ENCODE data around the gene SCUBE1.
A peak's percentile ranks its signal among the peaks of the same experiment; 100 is the strongest.
"Not testable (repeated sequence)": the region's sequence is repeated elsewhere in the genome, so short reads cannot be mapped to it uniquely, and the experiment has no call there.

Gene SCUBE1

DNA sequence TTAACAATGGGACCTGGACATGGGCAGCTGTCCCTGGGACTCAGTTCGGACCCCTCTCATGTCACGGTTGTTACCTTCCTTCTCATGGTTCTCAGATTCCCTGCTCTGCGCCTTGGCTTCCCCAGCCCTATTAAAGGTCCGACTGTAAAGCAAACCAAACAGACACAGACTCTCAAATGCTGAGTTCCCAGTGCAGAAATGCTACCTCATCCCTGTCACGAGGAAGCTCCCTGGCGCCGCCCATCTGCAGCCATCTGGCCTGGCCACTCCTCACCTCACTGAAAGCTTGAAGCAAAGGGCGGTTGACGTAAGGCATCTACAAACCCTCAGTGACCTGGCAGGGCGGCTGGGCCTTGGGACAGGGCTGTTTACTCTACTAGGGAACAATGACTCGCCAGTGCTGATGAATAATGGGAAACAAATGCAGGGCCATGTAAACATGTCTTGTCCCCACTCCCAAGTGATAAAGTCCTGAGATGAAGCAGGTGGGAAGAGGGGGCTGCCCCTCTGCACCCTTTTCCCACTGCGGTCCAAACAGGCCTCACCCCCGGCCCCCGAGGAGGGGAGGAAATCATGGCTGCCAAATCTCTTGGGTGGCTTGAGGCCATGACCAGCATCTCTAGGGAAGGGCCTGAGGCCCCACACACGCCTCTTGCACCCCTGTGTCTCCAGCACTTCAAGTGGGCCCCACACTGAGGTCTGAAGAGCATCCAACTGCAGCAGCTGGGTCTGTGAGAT is 49.3 kb downstream of the SCUBE1 start:
- Histone ChIP-seq H3K4me1 (ENCODE audit: control insufficient read depth, insufficient read depth, low read length, unreplicated experiment) (peaks cover 10% of the 10 kb centered on the region), H2AFZ (ENCODE audit: low read length, unreplicated experiment) (no peak overlapping the region), H3K36me3 (ENCODE audit: insufficient read depth, low read length) (no peaks in the 10 kb centered on the region), H3K27me3 (ENCODE audit: insufficient read depth, low read length) (peaks cover 4% of the 10 kb centered on the region), H3K27ac (ENCODE audit: low read depth, low read length) (no peak overlapping the region), H3K79me2 (ENCODE audit: control insufficient read depth, insufficient read depth, low read length, unreplicated experiment) (no peaks in the 10 kb centered on the region), H3K4me3 (ENCODE audit: low read depth, low read length) (no peak overlapping the region)

DNA sequence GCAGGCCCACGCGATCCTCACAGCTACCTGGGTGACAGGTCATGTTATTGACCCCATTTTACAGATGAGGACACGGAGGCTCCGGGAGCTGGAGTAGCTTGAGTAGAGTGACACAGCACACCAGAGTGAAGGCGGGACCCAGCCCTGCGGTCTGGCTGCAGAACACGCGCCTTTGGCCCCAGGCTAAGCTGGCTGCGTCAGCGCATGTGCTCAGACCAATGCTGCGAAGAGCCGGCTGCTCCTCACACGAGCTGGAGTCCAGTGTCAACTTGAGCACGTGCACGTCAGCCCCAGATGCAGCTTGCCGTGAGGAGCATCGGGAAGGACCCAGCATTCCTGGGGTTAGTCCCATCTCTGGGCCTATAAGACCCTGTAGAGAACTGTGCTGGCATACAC is 49.9 kb downstream of the SCUBE1 start:
- H3K36me3 ChIP-seq (ENCODE audit: insufficient read depth, low read length): no peaks in the 10 kb centered on the region
- H3K4me1 ChIP-seq (ENCODE audit: control insufficient read depth, insufficient read depth, low read length, unreplicated experiment): peaks cover 10% of the 10 kb centered on the region
- peaks cover 2% of the 10 kb centered on the region for H3K27me3 ChIP-seq (ENCODE audit: insufficient read depth, low read length)
- no peak overlapping the region for H3K4me3 ChIP-seq (ENCODE audit: low read depth, low read length)
- no peak overlapping the region for H3K27ac ChIP-seq (ENCODE audit: low read depth, low read length)
- H2AFZ ChIP-seq (ENCODE audit: low read length, unreplicated experiment): no peak overlapping the region
- no peaks in the 10 kb centered on the region for H3K79me2 ChIP-seq (ENCODE audit: control insufficient read depth, insufficient read depth, low read length, unreplicated experiment)

DNA sequence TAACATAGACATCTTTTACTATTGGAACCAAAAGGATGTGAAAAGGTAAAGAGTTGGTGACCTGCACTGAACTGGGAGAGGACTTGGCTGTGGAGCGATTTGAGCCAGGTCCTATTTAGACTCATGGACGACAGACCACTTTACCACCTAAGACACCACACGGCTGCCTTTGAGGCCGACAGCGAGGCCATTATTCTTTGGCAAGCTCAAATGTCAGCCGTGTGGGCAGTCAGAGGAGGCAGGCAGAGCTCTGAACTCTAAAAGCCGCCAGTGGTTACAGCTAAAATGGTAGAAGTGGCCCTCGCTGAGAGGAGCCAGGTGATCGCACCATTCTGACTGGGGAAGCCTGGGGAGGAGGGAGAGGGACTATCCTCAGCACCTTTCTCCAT is 50.5 kb downstream of the SCUBE1 start:
- H3K27ac ChIP-seq (ENCODE audit: low read depth, low read length): no peak overlapping the region
- H2AFZ ChIP-seq (ENCODE audit: low read length, unreplicated experiment): no peak overlapping the region
- H3K79me2 ChIP-seq (ENCODE audit: control insufficient read depth, insufficient read depth, low read length, unreplicated experiment): no peaks in the 10 kb centered on the region
- H3K4me3 ChIP-seq (ENCODE audit: low read depth, low read length): no peak overlapping the region
- H3K36me3 ChIP-seq (ENCODE audit: insufficient read depth, low read length): no peaks in the 10 kb centered on the region
- no peaks in the 10 kb centered on the region; the same call in 1 of the 2 replicates for H3K27me3 ChIP-seq (ENCODE audit: insufficient read depth, low read length)
- H3K4me1 ChIP-seq (ENCODE audit: control insufficient read depth, insufficient read depth, low read length, unreplicated experiment): peaks cover 10% of the 10 kb centered on the region

DNA sequence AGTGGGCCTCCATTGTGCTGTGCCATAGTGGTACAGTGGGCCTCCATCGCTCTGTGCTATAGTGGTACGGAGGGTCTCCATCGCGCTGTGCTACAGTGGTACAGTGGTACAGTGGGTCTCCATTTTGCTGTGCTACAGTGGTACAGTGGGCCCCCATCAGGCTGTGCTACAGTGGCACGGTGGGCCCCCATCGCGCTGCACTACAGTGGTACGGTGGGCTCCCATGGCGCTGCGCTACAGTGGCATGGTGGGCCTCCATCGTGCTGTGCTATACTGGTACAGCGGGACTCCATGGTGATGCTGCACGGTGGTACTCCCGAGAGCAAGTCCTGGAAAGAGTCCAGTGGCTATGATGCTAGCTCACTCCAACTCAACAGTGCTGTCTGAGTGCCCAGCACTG is 51.8 kb downstream of the SCUBE1 start:
- peaks cover 10% of the 10 kb centered on the region for H3K4me1 ChIP-seq (ENCODE audit: control insufficient read depth, insufficient read depth, low read length, unreplicated experiment)
- no peaks in the 10 kb centered on the region for H3K36me3 ChIP-seq (ENCODE audit: insufficient read depth, low read length)
- H3K79me2 ChIP-seq (ENCODE audit: control insufficient read depth, insufficient read depth, low read length, unreplicated experiment): no peaks in the 10 kb centered on the region
- H2AFZ ChIP-seq (ENCODE audit: low read length, unreplicated experiment): no peak overlapping the region
- no peak overlapping the region for H3K27ac ChIP-seq (ENCODE audit: low read depth, low read length)
- no peaks in the 10 kb centered on the region for H3K27me3 ChIP-seq (ENCODE audit: insufficient read depth, low read length)
- H3K4me3 ChIP-seq (ENCODE audit: low read depth, low read length): no peak overlapping the region

DNA sequence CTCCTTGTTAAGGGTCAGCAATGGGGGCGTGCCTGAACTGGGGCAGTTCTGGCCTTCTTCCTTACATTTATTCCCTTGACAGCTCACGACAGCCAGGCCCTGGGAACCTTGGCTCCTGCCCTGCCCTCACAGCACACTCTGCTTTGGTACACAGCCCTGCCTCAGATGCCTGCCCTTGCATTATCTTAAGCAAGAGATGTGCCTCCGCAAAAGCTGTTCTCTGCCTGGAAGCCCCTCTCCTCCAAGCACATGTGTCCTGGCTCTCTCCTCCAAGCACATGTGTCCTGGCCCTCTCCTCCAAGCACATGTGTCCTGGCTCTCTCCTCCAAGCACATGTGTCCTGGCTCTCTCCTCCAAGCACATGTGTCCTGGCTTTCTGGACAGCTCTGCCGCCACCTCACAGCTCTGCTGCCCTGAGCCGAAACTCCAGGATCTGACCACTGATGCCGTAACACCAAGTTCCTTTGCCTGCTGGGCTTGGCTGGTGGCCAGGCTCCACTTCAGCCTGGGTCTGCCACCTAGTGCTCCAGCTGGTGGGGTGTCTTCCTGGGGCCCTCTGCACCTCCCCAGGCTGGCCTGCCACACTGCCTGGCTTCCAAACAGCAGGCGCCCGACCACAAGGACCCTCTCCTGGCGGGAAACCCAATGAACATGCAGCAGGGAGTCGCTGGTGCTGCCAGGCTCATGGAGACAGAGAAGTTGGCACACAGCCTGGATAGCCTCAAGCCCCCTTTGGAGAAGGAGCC is 53.0 kb downstream of the SCUBE1 start:
- Histone ChIP-seq H2AFZ (ENCODE audit: low read length, unreplicated experiment) (peak overlapping the region; percentile 89), H3K4me3 (ENCODE audit: low read depth, low read length) (peak overlapping the region; percentile 73), H3K4me1 (ENCODE audit: control insufficient read depth, insufficient read depth, low read length, unreplicated experiment) (peaks cover 10% of the 10 kb centered on the region), H3K27me3 (ENCODE audit: insufficient read depth, low read length) (no peaks in the 10 kb centered on the region), H3K79me2 (ENCODE audit: control insufficient read depth, insufficient read depth, low read length, unreplicated experiment) (no peaks in the 10 kb centered on the region), H3K36me3 (ENCODE audit: insufficient read depth, low read length) (no peaks in the 10 kb centered on the region), H3K27ac (ENCODE audit: low read depth, low read length) (no peak overlapping the region)

DNA sequence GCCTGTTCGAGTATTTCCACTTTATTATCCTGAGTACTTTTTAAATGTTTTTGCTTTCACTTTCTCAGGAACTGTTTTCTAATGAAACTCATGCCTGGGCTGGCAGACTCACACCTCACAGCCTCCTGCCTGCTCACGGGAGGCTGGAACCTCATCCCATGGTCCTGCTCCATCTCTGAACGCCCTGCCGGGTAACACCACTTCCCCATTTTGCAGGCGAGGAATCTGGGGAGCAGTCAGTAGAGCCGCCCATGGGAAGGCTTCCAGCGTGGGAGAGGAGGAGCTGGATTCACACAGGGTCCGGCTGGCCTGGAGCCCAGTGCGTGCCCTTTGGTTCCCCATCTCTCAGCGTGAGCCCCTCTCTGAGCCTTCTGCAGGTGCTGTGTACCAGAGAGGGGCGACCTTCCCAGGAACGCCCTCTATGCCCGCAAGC is 53.6 kb downstream of the SCUBE1 start:
- Histone ChIP-seq H3K79me2 (ENCODE audit: control insufficient read depth, insufficient read depth, low read length, unreplicated experiment) (no peaks in the 10 kb centered on the region), H3K27ac (ENCODE audit: low read depth, low read length) (no peak overlapping the region), H2AFZ (ENCODE audit: low read length, unreplicated experiment) (peak overlapping the region; percentile 89)

DNA sequence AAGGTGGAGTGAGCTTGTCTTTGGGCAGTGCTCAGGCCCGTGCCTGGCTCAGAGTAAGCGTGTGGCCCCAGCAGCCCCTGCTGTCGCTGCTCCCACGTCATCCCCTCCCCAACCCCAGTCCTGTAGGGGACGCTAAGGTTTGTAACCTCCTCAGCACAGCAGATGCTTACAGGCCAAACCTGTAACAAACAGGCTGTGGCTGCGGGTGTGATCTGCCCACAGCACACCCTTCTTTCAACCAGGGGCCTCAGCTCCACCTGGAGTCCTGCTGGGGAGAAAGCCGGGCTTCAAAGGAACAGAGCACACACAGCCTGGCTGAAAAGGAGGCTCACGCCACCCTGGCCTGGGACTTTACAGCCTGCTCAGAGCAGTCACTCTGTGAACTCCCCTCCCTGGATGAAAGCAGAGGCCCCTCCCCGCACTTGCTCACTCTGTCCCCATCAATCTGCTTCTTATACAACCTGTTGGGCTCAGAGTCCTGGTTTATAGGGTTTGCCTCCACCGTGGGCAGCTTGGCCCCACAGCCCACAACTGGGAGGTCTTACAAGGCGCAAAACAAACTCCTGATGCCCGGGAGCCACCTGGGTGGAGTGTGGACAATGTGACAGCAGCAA is 54.3 kb downstream of the SCUBE1 start:
- H3K79me2 ChIP-seq (ENCODE audit: control insufficient read depth, insufficient read depth, low read length, unreplicated experiment): no peaks in the 10 kb centered on the region
- H3K4me3 ChIP-seq (ENCODE audit: low read depth, low read length): peak overlapping the region; percentile 73
- peak overlapping the region; percentile 89 for H2AFZ ChIP-seq (ENCODE audit: low read length, unreplicated experiment)
- H3K36me3 ChIP-seq (ENCODE audit: insufficient read depth, low read length): no peaks in the 10 kb centered on the region
- H3K4me1 ChIP-seq (ENCODE audit: control insufficient read depth, insufficient read depth, low read length, unreplicated experiment): peaks cover 7% of the 10 kb centered on the region
- no peak overlapping the region for H3K27ac ChIP-seq (ENCODE audit: low read depth, low read length)
- no peaks in the 10 kb centered on the region for H3K27me3 ChIP-seq (ENCODE audit: insufficient read depth, low read length)

More for the DNA sequence above, 53.6 kb downstream of the SCUBE1 start:
- Histone ChIP-seq H3K4me1 (ENCODE audit: control insufficient read depth, insufficient read depth, low read length, unreplicated experiment) (peaks cover 10% of the 10 kb centered on the region), H3K36me3 (ENCODE audit: insufficient read depth, low read length) (no peaks in the 10 kb centered on the region), H3K27me3 (ENCODE audit: insufficient read depth, low read length) (no peaks in the 10 kb centered on the region), H3K4me3 (ENCODE audit: low read depth, low read length) (peak overlapping the region; percentile 73)

DNA sequence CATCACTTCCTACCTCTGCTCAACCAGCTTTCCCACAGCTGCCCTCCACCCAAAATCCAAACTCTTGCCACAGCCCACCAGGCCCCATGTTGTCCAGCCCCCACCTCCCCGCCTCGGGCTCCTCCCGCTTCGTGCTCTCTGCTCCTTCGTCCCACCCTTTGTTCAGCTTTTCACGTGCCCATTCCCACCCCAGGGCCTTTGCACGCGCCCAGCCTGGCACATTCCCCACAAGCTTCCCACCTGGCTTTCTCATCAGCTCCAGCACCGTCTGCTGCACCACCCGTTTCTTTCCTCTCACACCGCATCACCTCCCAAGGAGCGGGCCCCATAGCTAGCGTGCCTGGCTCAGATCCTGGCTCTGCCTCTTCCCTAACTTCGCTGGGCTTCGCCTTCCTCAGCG is 54.8 kb downstream of the SCUBE1 start:
- Histone ChIP-seq H3K27me3 (ENCODE audit: insufficient read depth, low read length) (no peaks in the 10 kb centered on the region), H3K79me2 (ENCODE audit: control insufficient read depth, insufficient read depth, low read length, unreplicated experiment) (no peaks in the 10 kb centered on the region), H3K27ac (ENCODE audit: low read depth, low read length) (no peak overlapping the region), H3K4me3 (ENCODE audit: low read depth, low read length) (no peak overlapping the region), H2AFZ (ENCODE audit: low read length, unreplicated experiment) (no peak overlapping the region), H3K36me3 (ENCODE audit: insufficient read depth, low read length) (no peaks in the 10 kb centered on the region), H3K4me1 (ENCODE audit: control insufficient read depth, insufficient read depth, low read length, unreplicated experiment) (peaks cover 4% of the 10 kb centered on the region)

DNA sequence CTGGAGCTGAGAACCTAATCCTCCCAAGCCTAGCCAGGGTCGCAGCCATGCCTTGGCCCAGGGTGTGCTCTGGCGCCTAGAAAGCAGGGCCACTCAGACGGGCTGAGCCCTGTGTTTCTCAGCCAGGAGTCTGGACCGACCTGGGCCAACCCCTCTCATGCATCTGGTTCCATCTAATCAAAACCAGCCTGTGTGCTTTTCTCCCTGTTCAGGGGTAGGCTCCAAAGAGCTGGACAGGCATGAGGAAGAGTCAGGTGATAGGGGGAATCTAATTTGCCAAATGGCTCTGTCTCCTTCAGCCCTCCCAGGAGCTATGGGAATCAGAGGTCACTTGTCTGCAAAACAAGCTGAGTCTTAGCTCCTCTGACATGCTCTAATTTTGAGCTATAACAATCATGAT is 55.7 kb downstream of the SCUBE1 start:
- Histone ChIP-seq H3K27me3 (ENCODE audit: insufficient read depth, low read length) (no peaks in the 10 kb centered on the region), H3K4me3 (ENCODE audit: low read depth, low read length) (no peak overlapping the region), H3K4me1 (ENCODE audit: control insufficient read depth, insufficient read depth, low read length, unreplicated experiment) (peaks cover 4% of the 10 kb centered on the region), H3K79me2 (ENCODE audit: control insufficient read depth, insufficient read depth, low read length, unreplicated experiment) (no peaks in the 10 kb centered on the region), H2AFZ (ENCODE audit: low read length, unreplicated experiment) (no peak overlapping the region), H3K36me3 (ENCODE audit: insufficient read depth, low read length) (no peaks in the 10 kb centered on the region), H3K27ac (ENCODE audit: low read depth, low read length) (no peak overlapping the region)

DNA sequence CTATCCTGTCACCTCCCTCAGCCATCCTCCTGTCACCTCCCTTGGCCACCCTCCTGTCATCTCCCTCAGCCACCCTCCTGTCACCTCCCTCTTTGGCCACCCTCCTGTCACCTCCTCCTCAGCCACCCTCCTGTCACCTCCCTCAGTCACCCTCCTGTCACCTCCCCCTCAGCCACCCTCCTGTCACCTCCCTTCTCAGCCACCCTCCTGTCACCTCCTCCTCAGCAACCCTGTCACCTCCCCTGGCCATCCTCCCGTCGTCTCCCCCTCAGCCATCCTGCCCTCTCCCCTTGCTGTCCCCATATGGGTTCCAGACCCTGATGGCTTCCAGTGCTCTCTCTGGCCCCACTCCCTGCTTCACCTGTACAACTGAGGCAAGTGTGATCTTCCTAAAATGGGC is 61.8 kb downstream of the SCUBE1 start:
- Histone ChIP-seq H3K4me1 (ENCODE audit: control insufficient read depth, insufficient read depth, low read length, unreplicated experiment) (no peaks in the 10 kb centered on the region), H3K27me3 (ENCODE audit: insufficient read depth, low read length) (no peaks in the 10 kb centered on the region), H3K79me2 (ENCODE audit: control insufficient read depth, insufficient read depth, low read length, unreplicated experiment) (no peaks in the 10 kb centered on the region), H3K4me3 (ENCODE audit: low read depth, low read length) (no peak overlapping the region), H3K27ac (ENCODE audit: low read depth, low read length) (no peak overlapping the region), H2AFZ (ENCODE audit: low read length, unreplicated experiment) (no peak overlapping the region), H3K36me3 (ENCODE audit: insufficient read depth, low read length) (no peaks in the 10 kb centered on the region)

DNA sequence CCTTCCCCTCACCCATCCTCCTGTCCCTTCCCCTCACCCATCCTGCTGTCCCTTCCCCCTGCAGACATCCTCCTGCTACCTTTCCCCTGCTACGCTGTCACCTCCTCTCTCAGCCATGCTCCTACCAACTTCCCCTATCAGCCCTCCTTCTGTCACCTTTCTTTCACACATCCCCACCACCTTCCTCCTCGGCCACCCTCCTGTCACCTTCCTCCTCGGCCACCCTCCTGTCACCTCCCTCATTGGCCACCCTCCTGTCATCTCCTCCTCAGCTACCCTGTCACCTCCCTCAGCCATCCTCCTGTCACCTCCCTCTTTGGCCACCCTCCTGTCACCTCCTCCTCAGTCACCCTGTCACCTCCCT is 62.7 kb downstream of the SCUBE1 start:
- H2AFZ ChIP-seq (ENCODE audit: low read length, unreplicated experiment); H3K79me2 ChIP-seq (ENCODE audit: control insufficient read depth, insufficient read depth, low read length, unreplicated experiment); H3K4me3 ChIP-seq (ENCODE audit: low read depth, low read length); H3K4me1 ChIP-seq (ENCODE audit: control insufficient read depth, insufficient read depth, low read length, unreplicated experiment); H3K36me3 ChIP-seq (ENCODE audit: insufficient read depth, low read length); H3K27ac ChIP-seq (ENCODE audit: low read depth, low read length); H3K27me3 ChIP-seq (ENCODE audit: insufficient read depth, low read length): not testable (repeated sequence)

All from ACC112 (cell line).